Hepatocyte (in vitro differentiated cells): Measurements from ENCODE around the gene ZMYM5.

ENCODE experiments used
- CTCF ChIP-seq: fragments of 200-600 bp; sonication (generic); IDR thresholded peaks from 2 replicates; pipeline ENCODE4 v1.5.1; 2016; ENCODE audit warnings: antibody characterized with exemption, mild to moderate bottlenecking; ENCODE audit not compliant: poor library complexity
- EZH2 ChIP-seq: fragments of 200-600 bp; sonication (generic); IDR thresholded peaks from 2 replicates; pipeline ENCODE4 v1.6.1; 2016; ENCODE audit warnings: antibody characterized with exemption, mild to moderate bottlenecking, borderline replicate concordance

DNA sequence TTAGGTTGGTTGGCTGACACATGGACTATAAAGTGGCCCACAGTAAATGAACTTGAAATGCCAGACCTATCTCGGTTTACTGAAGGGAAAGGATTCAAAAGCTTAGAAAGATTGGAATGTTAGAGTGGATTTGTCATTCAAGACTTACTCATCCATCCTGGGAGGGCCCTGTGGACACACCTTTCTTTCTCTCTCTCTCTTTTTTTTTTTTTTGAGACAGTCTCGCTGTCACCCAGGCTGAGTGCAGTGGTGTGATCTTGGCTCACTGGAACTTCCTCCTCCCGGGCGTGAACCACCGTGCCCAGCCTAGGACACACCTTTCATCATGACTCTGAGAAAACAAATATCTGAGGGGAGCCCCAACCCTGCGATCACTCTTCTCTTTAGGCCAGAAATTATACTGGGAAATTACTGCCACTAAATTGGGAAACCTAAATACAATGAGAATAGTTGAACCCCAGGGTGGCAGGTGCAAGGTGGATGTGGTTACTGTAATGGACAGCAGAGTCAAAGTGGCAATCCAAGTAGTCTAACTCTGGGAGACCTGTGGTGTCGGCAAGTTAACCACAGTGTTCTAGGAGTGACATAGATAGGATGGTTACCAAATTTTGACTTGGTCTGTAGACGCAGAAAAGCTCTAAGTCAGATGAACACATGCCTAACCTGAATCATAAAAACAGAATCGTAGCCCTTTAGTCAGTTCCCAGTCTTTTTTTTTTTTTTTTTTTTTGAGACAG is 47.1 kb upstream of the ZMYM5 start:
- TF ChIP-seq CTCF (no peak), EZH2 (no peak)
